HG02798 (cell line): ENCODE results near the gene ATCAY.

Experiments used
- ATAC-seq: cut with Tn5 transposase; IDR thresholded peaks from one replicate; pipeline ENCODE4 v1.9.1; 2021; ENCODE audit warnings: mild to moderate bottlenecking; ENCODE audit not compliant: unreplicated experiment, poor library complexity

ATCAY gene, protein sequence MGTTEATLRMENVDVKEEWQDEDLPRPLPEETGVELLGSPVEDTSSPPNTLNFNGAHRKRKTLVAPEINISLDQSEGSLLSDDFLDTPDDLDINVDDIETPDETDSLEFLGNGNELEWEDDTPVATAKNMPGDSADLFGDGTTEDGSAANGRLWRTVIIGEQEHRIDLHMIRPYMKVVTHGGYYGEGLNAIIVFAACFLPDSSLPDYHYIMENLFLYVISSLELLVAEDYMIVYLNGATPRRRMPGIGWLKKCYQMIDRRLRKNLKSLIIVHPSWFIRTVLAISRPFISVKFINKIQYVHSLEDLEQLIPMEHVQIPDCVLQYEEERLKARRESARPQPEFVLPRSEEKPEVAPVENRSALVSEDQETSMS

DNA sequence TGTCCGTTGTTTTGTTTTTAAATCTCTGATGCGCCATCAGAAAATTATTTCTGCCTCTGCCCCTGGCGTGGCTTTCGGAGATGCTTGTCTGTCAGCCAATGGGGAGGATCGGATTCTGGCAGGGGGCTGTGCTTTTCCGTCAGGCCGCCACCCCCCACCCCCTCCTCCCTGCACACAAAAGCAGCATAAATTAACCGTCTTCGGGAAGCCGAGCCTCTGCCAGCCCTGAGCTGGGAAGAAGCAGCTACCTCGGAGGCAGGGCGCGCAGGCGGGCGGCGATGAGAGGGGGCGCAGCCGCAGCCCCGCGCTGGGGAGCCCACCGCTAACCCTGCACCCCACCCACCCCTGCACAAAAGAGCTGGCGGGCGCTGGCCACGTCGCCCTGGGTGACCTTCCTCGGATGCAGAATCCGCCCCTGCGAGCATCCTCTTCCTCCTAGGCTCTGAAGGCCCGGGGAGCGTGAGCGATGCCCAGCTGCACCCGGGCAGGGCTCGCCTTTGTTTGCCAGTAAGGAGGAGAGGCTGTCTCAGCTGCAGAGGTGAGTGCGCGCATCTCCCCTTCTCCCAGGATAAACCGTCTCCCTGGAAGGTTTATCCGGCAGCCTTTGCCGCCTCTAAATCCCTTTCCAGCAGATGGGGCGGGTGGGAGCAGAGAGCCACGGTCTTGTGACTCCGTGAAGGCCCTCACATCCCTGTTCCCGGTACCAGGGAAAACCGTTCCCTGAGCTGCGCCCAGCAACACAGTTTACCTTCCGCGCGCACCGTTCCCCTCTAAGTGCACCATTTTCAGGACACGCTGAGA is at the start of gene ATCAY:
Gene ATCAY, plus strand, starts transcription at position 215 of the 801 bp plus-strand sequence. CDS start 5,083 bp downstream, outside the sequence.
- ATAC-seq: no peak

DNA sequence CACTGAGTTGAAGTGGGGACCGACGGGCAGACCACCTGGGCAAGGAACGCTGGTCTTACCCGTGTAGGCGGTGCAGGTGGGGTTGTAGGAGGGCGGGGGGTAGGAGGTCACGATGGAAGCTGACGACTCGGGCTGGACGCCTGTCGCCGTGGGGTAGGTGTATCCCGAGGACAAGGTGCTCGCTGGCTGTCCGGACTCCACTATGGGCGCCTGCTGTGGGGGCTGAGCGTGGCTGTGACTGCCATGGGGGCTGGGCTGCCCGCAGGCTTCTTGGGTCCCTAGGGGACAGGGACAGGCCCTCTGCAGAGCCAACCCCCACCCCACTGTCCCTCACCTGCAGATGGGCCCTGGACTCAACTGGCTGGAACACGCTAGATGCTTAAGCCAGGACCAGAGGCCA is 48.9 kb upstream of the ATCAY start:
- no peak for ATAC-seq

DNA sequence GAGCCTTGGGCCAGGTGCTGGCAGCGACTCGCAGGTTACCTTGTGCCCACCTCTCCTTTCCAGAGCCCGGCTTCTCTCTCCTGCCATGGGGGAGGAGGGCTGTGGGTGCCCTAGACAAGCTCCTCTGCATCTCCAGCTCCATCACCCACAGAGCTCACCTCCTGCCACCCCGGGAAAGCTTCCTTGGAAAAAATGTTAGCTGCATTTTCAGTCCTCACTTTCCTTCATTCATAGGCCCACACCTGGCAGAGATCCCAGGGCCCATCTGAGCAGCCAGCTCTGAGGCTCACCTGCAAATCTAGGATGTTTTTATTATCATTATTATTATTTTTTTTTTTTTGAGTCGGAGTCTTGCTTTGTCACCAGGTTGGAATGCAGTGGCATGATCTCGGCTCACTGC is 48.5 kb upstream of the ATCAY start:
- no peak for ATAC-seq

DNA sequence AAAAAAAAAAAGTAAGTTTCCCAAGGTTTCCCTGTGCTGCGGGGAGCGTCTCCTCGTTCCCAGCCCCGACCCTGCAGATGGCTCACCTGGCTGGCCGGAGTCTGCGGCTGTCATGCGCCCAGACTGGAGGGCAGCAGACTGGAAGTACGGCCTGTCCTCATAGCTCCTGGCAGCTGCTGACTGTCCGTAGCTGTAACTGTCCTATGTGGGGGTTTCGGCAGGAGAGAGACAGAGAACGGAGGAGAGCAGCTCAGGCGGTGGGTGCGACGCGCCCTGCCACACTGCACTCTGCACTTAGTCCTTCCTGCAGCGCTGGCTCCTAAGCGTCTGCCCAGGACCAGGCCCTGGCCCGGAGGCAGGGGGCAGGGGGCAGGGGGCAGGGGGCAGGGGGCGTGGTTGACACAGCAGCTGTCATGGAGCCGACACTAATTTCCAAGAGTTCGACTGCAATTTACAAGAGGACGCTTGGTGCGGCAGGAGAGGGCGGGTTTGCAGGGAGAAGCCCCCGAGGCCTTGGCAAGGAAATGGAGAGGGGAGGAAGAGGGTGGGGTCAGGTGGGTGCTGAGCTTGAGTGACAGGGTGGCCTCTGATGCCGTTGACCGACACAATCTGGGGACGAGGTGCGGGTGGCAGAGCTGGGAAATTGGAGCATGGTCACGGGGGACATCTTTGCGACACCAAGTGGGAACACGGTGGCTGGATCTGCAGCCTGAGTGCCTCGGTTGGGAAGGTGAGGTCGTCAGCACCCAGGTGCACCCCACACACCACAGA is 46.7 kb upstream of the ATCAY start:
- ATAC-seq: no peak

DNA sequence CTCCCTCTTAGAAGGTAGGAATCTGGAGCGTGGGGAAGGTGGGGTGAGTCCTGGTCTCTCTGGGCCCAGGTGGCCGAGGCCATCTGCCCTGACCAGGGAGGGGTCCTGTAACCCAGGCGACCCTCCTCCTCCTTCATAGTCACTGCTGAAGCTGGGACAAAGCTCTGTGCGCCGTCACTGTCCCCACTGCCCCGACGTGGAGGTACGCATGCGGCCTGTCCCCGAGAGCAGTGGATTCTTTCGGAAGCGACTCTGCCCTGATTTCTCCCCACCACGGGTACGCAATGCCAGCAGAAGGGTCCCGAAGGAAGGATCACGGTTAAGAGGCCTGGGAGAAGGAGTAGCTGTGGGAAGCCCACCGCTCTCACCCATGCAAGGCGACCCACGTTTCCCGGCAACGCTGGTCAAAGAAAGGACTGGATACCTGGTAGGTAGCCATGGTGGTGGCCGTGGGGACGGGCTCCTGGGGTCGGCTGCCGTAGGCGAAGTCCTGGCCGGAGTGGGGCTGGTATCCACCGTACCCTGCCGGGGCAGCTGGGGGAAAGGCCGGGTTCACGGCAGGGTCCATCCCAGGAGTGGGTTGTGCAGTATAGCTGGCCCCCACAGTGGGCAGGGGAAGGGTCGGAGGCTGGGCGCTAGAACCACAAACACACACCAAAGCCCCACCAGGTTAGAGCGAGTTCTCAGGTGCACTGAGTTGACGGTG is 46.0 kb upstream of the ATCAY start:
- ATAC-seq: no peak

DNA sequence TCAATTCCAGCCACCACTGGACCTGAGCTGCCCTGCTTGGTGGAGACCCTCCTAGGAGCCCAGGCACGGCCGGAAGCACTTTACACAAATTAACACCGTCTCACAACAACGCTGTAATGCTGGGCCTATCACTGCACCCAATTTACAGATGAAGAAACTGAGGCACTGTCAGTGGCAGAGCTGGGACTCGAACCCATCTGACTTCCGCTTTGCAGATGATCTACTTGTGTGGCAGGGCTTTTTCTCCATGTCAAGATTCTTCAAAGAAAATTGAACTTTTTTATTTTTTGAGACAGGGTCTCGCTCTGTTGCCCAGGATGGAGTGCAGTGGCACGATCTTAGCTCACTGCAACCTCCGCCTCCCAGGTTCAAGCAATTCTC is 45.4 kb upstream of the ATCAY start:
- ATAC-seq: no peak

DNA sequence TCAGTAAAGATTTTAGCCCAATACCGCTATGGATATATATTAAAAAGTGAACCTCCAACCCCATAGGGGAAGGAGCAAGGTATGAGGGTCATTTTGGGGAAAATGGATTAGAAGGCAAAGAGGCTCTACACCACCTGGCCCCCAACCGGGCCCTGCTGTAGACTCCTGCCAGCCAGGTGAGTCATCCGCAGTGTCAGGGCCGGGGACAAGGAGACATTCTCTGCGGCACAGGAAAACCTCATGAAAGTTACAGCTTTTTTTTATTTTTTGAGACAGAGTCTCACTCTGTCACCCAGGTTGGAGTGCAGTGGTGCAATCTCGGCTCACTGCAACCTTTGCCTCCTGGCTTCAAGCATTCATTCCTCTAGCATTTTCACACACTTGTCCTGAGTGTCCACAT is 43.6 kb upstream of the ATCAY start:
- no peak for ATAC-seq

DNA sequence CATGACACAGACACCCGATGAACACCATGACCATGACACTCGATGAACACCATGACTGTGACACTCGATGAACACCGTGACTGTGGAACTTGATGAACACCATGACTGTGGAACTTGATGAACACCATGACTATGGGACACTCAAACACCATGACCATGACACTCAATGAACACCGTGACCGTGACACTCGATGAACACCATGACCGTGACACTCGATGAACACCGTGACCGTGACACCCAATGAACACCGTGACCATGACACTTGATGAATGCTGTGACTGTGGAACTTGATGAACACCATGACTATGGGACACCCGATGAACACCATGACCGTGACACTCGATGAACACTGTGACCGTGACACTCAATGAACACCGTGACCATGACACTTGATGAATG is 43.2 kb upstream of the ATCAY start:
- ATAC-seq: peak; percentile 14

DNA sequence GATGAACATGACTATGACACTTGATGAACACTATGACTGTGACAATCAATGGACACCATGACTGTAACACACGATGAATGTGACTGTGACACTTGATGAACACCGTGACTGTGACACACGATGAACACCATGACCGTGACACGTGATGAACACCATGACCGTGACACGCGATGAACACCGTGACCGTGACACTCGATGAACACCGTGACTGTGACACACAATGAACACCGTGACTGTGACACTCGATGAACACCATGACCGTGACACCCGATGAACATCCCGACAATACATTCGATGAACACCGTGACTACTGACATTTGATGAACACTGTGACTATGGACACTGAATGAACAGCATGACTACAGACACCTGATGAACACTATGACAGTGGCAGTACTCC is 42.6 kb upstream of the ATCAY start:
- ATAC-seq: peak; percentile 6

DNA sequence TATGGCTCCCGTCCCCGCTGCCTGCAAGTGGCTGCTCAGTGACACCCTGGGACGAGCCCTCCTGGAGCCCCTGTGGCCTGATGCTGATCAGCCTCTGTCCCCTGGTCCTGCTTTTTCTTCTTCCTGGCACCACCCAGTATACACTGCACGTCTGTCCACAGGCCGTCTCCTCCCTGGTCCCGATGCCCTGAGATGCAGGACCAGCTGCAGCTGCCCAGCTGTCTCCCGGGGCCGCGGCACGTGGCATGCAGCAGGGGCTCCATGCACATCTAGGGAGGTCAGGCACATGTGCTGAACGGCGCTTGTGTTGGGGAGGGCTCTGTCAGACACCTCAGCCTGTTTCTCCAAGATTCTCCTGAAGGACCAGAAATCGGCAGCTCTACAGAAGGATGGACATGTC is 41.8 kb upstream of the ATCAY start:
- ATAC-seq: no peak

DNA sequence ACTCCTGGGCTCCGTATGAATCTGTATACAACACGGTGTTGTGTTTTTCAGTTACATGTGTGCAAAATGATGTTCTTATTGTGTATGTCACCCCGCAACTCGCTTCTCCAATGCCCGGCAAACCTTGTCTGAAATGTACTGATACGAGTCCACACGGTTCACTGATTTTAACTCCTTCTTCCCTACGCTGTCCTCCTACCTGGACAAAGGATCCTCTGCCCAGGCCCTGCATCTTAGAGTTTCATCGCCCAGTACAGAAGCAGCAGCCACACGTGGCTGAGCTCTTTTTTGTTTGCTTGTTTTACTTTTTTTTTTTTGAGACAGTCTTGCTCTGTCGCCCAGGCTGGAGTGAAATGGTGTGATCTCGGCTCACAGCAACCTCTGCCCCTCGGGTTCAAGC is 40.5 kb upstream of the ATCAY start:
- ATAC-seq: no peak

DNA sequence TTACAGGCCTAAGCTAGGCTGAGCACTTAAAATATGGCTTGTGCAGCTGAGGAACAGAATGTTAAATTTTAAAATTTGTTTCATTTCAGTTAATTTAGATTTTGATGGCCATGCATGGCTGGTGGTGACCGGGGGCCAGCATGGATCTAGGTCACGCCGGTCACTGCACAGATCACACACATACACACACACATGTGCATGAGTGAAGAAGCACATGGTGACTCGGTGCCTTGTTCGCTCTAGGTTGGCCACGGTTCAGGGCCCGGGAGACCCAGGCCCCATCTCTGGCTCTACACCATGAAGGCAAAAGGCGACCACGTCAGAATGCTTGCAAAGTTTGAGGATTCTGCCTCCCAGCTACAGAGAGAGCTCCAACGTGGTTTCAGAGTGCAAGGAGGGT is 39.7 kb upstream of the ATCAY start:
- ATAC-seq: no peak

DNA sequence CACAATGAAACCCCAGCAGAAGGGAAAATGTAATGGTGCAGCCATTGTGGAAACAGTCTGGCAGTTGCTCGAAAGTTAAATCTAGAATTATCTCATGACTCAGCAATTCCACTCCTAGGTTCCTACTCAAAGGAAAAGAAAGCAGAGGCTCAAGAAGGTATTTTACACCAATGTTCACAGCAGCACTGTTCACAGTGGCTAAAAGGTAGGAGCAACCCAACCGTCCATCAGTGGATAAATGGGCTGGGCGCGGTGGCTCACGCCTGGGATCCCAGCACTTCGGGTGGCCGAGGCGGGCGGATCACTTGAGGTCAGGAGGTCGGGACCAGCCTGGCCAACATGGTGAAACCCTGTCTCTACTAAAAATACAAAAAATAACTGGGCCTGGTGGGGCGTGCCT is 37.5 kb upstream of the ATCAY start:
- ATAC-seq: no peak

DNA sequence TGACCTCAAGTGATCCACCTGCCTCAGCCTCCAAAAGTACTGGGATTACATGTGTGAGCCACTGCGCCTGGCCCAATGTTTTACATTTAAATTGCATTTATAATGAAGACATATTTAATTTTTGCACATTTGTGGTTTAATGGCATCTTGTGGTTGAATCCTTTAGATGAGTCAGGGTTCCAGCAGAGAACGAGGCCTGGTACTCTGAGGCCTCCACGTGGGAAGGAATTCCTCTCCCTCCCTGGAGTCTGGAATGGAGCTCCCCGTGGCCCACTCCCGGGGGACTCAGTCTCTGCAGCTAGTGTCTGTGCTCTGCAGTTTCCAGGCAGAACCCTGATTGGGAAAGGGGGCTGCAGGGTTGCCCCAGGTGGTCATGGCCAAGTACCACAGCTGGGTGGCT is 35.9 kb upstream of the ATCAY start:
- no peak for ATAC-seq

DNA sequence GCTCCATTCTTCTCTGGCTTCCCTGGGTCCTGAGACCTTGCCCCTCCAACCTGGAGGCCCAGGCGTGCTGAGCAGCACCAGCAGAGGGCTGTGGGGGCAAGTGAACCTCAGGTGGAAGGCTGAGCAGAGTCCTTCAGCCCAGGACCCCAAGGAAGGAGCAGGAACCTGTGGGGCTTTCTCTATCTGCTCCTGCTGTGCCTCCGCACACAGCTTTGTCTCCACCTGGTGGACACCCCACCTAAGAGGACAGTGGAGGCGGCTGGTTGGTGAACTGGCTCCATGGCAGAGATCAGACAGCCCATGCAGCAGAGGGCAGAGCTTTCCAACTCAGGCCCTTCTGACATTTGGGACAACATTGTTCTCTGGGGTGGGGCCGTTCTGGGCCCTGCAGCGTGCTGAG is 31.4 kb upstream of the ATCAY start:
- no peak for ATAC-seq

DNA sequence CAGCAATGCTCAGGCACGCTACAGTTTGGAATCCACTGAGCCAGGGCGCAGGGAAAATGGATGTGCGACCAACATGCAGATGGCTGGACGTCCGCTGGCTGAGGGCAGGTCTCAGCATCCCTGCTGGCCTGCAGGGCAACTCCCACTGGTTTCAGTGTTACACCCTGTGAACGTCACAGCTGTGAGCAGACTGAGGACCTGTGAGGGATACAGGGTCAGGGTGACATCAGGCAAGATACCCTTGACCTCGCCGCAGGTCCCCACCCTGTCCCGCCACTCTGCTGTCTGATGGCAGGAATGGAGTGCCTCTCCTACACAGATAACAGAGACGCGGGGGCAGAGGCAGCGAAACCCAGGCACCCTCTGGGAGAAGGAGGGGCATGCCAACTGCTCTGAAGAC is 30.7 kb upstream of the ATCAY start:
- no peak for ATAC-seq

DNA sequence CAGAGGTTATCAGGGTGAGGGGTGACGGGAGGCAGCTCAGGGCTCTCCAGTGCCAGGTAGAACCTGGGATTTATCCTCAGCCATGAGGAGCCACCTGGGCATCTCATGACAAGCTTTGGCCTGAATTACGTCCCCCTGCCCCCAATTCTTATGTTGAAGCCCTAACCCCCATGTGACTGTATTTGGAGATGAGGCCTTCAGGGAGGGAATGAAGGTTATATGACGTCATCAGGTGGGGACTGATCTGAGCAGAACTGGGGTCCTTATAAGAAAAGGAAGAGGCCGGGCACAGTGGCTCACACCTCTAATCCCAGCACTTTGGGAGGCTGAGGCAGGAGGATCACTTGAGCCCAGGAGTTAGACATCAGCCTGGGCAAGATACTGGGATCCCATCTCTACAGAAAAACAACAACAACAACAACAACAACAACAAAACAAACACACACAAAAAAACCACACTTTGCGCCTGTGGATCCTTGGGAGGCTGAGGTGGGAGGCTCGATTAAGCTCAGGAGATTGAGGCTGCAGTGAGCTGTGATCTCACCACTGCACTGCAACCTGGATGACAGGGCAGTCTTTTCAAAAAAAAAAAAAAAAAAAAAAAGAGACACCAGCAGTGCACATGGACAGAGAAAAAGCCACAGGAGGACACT is 30.0 kb upstream of the ATCAY start:
- ATAC-seq: no peak

DNA sequence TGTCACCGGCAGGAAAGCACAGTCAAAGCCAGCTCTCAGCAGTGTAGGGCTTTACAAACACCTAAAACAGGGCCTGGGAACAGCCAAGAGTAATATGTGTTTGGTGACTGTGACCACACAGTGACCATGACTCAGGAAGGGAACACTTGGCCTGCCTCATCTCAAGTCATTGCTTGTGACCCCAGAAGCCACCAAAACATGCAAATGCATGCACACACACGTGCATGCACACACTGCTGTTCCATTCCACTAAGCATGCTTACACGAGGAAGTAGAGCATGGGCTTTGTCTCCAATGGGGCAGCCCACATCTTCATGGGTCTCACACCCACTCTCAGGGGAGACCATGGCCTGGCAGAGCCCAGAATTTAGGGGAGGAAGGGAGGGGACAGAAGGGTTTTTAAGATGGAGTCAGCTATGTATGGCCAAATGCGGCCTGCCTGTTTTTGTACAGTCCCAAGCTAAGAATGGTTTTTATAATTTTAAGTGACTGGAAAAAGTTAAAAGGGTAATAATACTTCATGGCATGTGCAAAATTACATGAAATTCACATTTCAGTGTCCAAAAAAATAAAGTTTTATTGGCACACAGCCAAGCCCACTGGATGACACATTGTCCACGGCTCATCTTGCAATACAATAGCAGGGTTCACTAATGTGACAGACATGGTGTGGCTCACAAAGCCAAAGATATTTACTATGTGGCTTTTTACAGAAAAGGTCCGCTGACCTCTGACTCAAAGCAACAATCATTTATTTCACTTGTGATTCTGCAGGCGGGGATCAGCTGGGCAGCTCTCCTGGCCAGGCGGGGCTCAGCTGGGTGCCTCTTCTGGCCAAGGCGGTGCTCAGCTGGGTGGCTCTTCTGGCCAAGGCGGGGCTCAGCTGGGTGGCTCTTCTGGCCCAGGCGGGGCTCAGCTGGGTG is 29.0 kb upstream of the ATCAY start:
- ATAC-seq: no peak

DNA sequence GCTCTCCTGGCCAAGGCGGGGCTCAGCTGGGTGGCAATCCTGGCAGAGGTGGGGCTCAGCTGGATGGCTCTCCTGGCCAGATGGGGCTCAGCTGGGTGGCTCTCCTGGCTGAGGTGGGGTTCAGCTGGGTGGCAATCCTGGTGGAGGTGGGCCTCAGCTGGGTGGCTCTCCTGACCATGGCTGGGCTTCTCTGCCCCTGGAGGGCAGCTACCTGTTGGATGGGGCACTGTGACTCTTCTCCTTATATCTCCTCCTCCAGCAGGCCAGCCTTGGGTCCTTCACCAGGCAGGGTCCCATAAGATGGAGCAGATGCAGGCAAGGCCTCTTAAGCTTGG is 28.3 kb upstream of the ATCAY start:
- ATAC-seq: no peak
